Activated T-cell treated with anti-CD3 and anti-CD28 coated beads, Interleukin-2, amount 50 U/mL, for 24 hours (primary cell): ENCODE data around the gene CDC42.

Experiments used
- DNase-seq: peaks from one replicate; pipeline ENCODE4 v3.0.0-alpha.2; 2020
- H3K27ac Mint-ChIP-seq: 2 replicates; pipeline ENCODE4 v1.8.0; 2020; ENCODE audit warnings: mild to moderate bottlenecking, mixed read lengths
- H3K27me3 Mint-ChIP-seq: 2 replicates; pipeline ENCODE4 v1.8.0; 2020; ENCODE audit warnings: mixed read lengths
- H3K36me3 Mint-ChIP-seq: 2 replicates; pipeline ENCODE4 v1.8.0; 2020; ENCODE audit warnings: low read depth, mixed read lengths
- H3K4me1 Mint-ChIP-seq: 2 replicates; pipeline ENCODE4 v1.8.0; 2020; ENCODE audit warnings: low read depth, mixed read lengths
- H3K4me3 Mint-ChIP-seq: 2 replicates; pipeline ENCODE4 v1.8.0; 2020; ENCODE audit warnings: mild to moderate bottlenecking, moderate library complexity, mixed read lengths
- H3K9me3 Mint-ChIP-seq: 2 replicates; pipeline ENCODE4 v1.8.0; 2020; ENCODE audit warnings: mixed read lengths

The CDC42 gene

DNA sequence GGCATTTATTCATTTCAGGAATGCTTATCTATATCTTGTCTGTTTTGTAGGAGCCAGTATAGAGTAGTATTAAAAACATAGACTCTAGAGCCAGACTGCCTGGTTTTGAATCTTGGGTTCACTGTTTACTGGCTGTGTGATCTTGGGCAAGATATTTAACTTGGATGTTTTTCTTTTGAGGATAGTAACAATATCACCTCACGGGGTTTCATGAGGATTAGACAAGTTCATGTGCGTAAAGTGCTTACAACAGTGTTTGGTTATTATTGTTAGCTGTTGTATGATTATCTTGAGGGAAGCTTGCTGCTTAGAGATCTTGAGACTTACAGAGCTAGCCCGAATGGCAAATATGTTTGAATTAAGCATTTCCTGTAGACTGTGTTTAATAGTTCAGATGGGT is 50.2 kb downstream of the CDC42 start:
- Mint-ChIP-seq H3K36me3 (peaks cover 99% of the 10 kb centered on the region), H3K4me3 (no peak overlapping the region), H3K9me3 (peaks cover 5% of the 10 kb centered on the region), H3K27me3 (no peaks in the 10 kb centered on the region), H3K4me1 (peaks cover 82% of the 10 kb centered on the region), H3K27ac (peak overlapping the region; percentile 93)
- DNase-seq = no peak

DNA sequence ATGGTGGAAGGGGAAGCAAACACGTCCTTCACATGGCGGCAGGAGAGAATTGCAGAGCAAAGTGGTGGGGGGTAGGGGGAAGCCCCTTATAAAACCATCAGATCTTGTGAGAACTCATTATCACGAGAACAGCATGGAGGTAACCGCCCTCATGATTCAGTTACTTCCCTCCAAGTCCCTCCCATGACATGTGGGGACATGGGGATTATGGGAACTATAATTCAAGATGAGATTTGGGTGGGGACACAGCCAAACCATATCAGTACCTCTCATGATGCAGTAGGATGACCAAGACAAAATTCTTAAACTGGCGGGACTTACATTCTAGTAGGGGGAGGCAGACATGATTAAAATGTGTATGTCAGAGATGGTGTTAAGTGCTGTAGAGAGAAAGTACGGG is 51.6 kb downstream of the CDC42 start:
- peak overlapping the region; percentile 93 for H3K27ac Mint-ChIP-seq
- peaks cover 5% of the 10 kb centered on the region for H3K9me3 Mint-ChIP-seq
- H3K27me3 Mint-ChIP-seq = no peaks in the 10 kb centered on the region
- peaks cover 99% of the 10 kb centered on the region for H3K36me3 Mint-ChIP-seq
- H3K4me1 Mint-ChIP-seq = peaks cover 83% of the 10 kb centered on the region
- no peak overlapping the region for H3K4me3 Mint-ChIP-seq
- DNase-seq = no peak

DNA sequence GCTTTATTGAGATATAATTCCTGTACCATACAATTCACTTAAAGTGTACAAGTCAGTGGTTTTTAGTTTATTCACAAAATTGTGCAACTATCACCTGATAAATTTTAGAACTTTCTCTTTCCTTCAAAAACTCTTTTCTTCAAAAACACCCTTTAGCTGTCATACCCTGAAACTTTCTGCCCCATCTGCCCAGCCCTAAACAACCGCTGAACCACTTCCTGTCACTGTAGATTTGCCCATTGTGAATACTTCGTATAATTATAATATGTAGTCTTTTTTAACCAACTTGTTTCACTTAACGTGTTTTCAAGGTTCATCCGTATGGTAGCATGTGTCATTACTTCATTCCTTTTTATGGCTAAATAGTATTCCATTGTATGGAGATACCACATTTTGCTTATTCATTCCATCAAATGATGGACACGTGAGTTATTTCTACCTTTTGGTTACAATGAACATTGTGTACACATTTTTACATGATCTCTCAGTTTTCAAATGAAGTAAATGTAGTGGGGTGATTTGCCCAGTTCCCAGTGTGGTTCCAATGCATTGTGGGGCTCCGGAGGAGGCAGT is 52.4 kb downstream of the CDC42 start:
- Mint-ChIP-seq H3K4me3 (no peak overlapping the region), H3K9me3 (peaks cover 5% of the 10 kb centered on the region), H3K36me3 (peaks cover 99% of the 10 kb centered on the region), H3K4me1 (peaks cover 77% of the 10 kb centered on the region), H3K27ac (peak overlapping the region; percentile 93), H3K27me3 (no peaks in the 10 kb centered on the region)
- DNase-seq = no peak

DNA sequence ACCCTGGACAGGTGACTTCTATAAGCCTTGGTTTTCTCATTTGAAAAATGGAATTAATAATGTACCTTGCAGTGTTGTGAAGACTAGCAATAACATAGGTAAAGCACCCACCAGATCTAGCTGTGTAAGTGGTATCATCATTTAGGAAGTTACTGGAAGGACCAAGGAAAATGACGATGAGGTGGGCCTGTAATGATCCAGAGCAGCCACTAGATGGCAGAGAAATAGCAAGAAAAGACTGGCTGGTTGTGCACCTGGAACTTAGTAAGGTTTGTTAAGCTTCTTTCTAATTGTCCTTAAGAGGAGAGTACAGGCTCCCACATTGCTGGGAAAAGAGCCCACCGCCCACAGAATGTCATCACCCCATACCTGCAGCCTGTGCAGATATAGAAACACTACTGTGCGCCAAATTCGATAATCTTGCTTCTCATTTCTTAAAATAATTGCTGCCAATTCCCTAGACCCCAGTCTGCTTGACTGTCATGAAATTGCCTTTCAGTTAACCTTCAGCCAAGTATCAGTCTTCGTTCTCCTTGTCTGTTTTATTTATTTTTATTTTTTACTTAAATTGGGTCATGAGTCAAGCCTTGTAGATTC is 53.2 kb downstream of the CDC42 start:
- H3K36me3 Mint-ChIP-seq = peaks cover 95% of the 10 kb centered on the region

DNA sequence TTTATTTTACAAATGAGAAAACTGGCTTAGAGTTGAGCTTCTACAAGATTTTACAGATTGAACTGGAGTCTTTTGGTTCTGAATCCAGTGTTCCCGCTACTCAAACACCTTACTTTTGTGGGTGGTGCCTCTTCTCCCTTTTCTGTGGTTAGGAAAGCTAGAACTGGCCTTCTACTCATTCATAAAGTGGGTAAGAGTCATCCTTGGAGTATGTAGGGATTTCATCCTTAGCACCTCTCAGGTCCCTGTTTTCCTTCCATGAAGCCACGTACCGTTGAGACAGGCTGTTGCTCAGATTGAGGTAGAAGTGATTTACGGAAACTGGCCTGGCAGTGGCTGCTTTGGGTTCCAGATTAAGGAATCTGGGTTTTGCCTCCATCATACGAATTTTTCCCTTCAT is 54.6 kb downstream of the CDC42 start:
- Mint-ChIP-seq H3K27me3 (no peaks in the 10 kb centered on the region), H3K9me3 (peaks cover 5% of the 10 kb centered on the region), H3K36me3 (peaks cover 93% of the 10 kb centered on the region), H3K27ac (no peak overlapping the region), H3K4me1 (peaks cover 58% of the 10 kb centered on the region), H3K4me3 (no peak overlapping the region)
- no peak for DNase-seq

More for the DNA sequence above, 53.2 kb downstream of the CDC42 start:
- Mint-ChIP-seq H3K27ac (peak overlapping the region; percentile 93), H3K4me3 (no peak overlapping the region), H3K27me3 (no peaks in the 10 kb centered on the region), H3K4me1 (peaks cover 69% of the 10 kb centered on the region), H3K9me3 (peaks cover 5% of the 10 kb centered on the region)
- DNase-seq = no peak

DNA sequence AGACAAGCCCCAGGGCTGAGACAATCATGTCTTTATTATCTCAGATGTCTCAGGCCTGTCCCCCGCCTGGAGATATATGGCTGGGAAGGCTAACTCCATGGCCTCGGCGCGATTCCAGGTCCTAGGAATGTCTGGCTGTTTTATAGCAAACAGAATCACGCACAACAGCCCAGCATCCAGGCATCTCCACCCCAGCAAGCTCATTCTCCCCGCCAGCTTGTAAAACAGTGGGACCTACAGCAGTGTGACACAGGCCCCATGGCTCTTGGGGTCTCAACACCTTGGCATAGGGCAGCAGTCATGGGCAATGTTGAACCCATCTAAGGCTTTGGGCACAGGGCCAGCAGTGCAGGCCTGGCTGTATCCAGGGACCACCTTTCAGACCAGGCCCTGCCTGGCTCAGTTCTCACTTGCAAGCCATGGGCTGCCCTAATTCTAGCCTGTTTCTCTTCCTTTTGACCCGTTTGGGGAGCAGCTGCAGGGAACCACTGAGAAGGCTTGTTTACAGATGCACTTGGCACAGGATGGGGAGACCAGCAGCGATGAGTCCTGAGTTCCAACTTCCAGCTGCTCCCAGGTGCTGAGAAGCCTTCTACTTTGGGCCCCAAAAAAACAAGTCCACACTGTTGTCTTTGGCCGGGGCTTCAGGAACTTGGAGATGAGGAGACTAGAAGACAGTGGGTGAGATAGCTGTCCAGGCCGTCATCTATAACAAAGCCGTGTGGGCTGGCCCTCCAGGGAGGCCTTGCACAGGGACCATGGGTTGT is 56.0 kb downstream of the CDC42 start:
- no peak for DNase-seq
- H3K4me1 Mint-ChIP-seq = peaks cover 51% of the 10 kb centered on the region
- no peak overlapping the region for H3K4me3 Mint-ChIP-seq
- H3K9me3 Mint-ChIP-seq = peaks cover 5% of the 10 kb centered on the region
- peaks cover 93% of the 10 kb centered on the region for H3K36me3 Mint-ChIP-seq
- H3K27ac Mint-ChIP-seq = peak overlapping the region; percentile 76
- no peaks in the 10 kb centered on the region for H3K27me3 Mint-ChIP-seq

DNA sequence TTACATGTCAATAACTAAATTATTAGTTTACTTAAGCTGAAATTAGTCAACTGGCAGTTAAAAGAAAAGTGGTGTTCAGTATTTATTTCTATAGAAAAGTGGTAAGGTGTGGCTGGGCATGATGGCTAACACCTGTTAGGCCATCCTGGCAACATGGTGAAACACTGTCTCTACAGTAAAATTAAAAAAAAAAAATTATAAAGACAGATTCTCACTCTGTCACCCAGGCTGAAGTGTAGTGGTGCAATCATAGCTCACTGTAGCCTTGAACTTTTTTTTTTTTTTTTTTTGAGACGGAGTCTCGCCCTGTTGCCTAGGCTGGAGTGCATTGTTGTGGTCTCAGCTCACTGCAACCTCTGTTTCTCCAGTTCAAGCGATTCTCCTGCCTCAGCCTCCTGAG is 57.5 kb downstream of the CDC42 start:
- peak overlapping the region; percentile 76 for H3K27ac Mint-ChIP-seq
- H3K9me3 Mint-ChIP-seq = no peaks in the 10 kb centered on the region
- no peaks in the 10 kb centered on the region for H3K27me3 Mint-ChIP-seq
- no peak overlapping the region for H3K4me3 Mint-ChIP-seq
- peaks cover 87% of the 10 kb centered on the region for H3K36me3 Mint-ChIP-seq
- H3K4me1 Mint-ChIP-seq = peaks cover 39% of the 10 kb centered on the region
- no peak for DNase-seq

DNA sequence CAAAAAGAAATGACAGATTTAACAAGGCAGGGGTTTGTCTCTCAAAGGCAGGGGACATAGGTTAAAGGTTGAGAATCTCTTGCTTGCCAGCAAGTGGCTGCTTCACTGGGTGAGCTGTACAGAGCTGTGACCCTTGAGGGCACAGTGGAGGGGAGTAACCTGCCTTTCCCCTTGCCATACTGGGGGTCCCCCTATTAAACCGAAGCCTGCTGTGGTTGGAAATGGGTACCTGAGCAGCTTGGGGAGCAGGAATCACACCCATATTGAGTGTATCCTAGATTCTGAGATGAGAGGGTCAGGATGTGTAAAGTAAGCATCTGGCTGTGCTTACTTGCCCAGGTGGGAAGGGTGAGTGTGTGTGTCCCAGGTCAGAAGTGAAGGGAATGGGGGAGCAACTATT is 58.6 kb downstream of the CDC42 start:
- Mint-ChIP-seq H3K4me3 (no peak overlapping the region), H3K9me3 (no peaks in the 10 kb centered on the region), H3K36me3 (peaks cover 78% of the 10 kb centered on the region), H3K27ac (peak overlapping the region; percentile 35), H3K4me1 (peaks cover 29% of the 10 kb centered on the region), H3K27me3 (no peaks in the 10 kb centered on the region)
- DNase-seq = peak; percentile 17

DNA sequence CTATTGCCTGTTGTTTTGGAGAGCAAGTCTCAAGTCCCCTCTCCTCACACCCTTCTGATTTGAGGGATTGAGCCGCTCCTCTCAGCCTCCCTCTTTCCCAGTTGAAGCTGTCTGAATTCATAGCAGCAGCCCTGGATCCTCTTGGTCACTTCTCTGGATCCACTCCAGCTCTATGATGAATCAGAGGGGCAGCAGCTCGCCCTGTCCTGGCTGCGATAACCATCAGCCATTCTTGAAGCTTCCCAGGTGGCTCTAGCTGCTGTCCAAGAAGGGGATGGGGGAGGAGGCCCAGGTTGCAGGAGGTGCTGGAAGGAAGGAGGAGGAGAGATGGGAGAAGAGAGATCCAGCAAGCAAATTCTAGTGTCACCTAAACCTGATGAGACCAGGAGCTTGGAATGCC is 59.1 kb downstream of the CDC42 start:
- Mint-ChIP-seq H3K27me3 (no peaks in the 10 kb centered on the region), H3K36me3 (peaks cover 76% of the 10 kb centered on the region), H3K27ac (peak overlapping the region; percentile 35), H3K4me3 (no peak overlapping the region), H3K4me1 (peaks cover 24% of the 10 kb centered on the region), H3K9me3 (no peaks in the 10 kb centered on the region)
- no peak for DNase-seq

DNA sequence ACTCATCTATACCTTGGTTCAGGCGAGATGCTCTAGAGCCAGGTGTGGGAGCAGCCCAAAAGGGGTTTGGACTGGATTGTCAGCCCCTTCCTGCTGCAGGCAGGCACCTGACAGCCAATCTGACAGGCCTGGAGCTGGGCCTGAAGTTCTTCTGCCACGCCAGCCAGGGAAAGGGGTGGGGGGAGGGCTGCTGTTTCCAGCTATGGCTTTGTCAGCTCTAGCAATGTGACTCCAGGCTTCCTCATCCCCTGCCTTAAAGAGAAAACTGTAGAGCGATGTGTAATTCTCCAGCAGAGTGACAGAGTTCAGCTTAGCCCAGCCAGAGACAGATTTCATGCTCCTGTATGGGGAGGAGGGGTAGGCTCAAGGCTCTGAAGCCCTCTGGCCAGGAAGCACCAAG is 60.0 kb downstream of the CDC42 start:
- peaks cover 74% of the 10 kb centered on the region for H3K36me3 Mint-ChIP-seq
- peaks cover 21% of the 10 kb centered on the region for H3K4me1 Mint-ChIP-seq
- no peaks in the 10 kb centered on the region for H3K27me3 Mint-ChIP-seq
- DNase-seq = peak; percentile 23
- no peaks in the 10 kb centered on the region for H3K9me3 Mint-ChIP-seq
- peak overlapping the region; percentile 72 for H3K27ac Mint-ChIP-seq
- no peak overlapping the region for H3K4me3 Mint-ChIP-seq

DNA sequence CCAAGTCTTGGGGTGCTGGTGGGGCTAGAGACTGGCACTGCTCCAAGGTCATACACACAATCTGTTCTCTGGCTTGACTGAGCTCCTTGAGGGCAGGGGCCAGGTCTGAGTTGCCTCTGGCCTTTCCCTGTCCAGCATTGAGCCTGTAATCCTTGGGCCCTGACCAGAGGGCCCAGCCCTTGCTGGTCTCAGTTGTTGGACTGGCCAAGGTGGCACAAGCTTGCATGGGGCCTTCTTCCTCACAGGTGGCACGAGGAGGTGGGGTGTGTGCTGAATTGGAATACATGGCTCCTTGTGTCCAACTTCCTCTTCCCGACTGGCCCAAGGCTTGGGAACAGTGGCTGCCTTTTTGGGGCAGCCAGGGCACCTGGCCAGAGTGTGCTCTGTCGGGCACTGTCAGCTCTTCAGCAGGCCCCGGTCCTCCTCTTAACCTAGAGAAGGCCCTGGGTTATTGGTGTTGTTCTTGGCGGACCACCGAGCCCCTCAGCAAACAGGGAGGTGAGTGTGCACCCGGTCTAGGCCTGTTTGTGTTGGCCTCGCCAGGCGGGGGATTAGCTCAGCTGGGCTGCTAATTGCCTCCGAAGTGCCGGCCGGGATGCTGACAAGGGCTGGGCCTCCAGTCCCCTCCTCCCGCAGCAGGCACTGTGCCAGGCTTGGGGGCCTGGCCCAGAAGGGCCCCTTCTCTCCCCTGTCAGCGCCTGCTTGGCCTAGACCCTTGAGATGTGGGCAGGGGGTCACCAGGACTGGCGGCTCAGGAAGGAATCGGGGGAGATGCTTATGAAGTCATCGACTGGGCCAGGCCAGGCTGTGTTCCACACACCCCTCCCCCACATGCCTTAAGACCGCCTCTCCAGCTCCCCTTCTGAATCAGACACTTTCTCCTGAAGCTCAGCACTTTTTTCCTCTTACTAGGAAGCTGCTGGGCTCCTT is 61.8 kb downstream of the CDC42 start:
- no peaks in the 10 kb centered on the region for H3K27me3 Mint-ChIP-seq
- H3K4me3 Mint-ChIP-seq = no peak overlapping the region
- no peaks in the 10 kb centered on the region for H3K9me3 Mint-ChIP-seq
- H3K27ac Mint-ChIP-seq = peak overlapping the region; percentile 71
- DNase-seq = peak; percentile 27
- H3K4me1 Mint-ChIP-seq = peaks cover 18% of the 10 kb centered on the region
- peaks cover 71% of the 10 kb centered on the region for H3K36me3 Mint-ChIP-seq

DNA sequence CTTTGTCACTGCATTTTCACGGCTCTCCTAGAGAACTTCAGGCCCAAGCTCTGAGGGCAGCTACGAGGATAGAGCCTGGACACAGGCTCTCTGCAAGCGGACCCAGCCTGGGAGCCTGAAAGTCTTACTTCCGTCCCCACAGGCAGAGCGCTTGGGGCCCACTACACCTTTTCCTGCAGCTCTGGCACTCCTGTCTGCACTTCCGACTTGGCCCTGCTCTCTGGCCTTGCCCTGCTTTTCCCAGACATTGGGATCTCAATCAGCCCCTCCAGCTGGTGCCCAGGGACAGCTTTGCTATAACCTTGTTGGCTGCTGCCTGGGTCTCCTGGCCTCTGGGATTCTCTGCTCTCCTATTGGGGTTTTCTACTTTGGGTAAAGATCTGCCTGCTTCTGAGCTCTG is 62.8 kb downstream of the CDC42 start:
- no peaks in the 10 kb centered on the region for H3K27me3 Mint-ChIP-seq
- peaks cover 74% of the 10 kb centered on the region for H3K36me3 Mint-ChIP-seq
- no peak overlapping the region for H3K4me3 Mint-ChIP-seq
- peaks cover 18% of the 10 kb centered on the region for H3K4me1 Mint-ChIP-seq
- H3K9me3 Mint-ChIP-seq = no peaks in the 10 kb centered on the region
- DNase-seq = peak; percentile 20
- peak overlapping the region; percentile 35 for H3K27ac Mint-ChIP-seq

DNA sequence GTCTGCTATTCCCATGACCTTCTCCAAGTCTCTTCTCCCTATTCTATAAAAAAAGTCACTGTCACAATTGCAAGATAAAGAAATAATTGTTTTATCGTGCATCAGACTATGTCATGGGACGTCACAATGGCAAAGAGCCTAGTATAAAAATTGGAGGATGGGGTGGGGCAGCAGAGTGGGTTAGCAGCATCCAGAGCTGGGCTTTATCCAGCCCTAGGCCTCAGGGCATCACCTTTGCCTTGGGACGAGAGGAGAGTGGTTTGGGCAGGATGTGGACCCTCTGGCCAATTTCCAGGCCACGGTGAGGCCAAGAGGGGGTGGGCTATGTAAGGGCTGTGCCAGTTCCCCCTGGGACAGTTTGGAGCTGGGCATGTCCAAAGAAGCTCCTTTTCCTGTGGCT is 64.7 kb downstream of the CDC42 start:
- peak overlapping the region; percentile 76 for H3K27ac Mint-ChIP-seq
- no peaks in the 10 kb centered on the region for H3K27me3 Mint-ChIP-seq
- peaks cover 67% of the 10 kb centered on the region for H3K36me3 Mint-ChIP-seq
- no peak overlapping the region for H3K4me3 Mint-ChIP-seq
- H3K4me1 Mint-ChIP-seq = peaks cover 18% of the 10 kb centered on the region
- DNase-seq = peak; percentile 20
- H3K9me3 Mint-ChIP-seq = no peaks in the 10 kb centered on the region

DNA sequence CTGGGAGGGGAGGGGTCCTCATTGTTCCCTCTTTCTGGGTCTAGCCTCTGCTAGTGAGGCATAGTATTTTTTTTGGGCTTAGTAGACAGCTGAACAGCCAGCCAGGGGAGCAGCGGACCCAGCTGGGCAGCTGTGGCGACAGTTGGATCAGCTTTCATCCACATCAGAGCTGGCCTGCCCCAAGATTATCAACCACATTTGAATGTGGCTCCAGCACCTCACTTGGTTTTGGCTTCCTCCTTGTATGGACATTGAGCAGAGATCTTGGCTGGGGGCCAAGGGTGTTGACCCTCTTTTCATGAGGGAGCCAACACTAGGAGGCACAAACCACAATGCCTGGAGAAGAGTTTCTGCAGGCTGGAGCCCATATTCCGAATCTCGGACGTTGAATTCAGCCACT is 65.3 kb downstream of the CDC42 start:
- DNase-seq = no peak
- H3K4me3 Mint-ChIP-seq = no peak overlapping the region
- H3K4me1 Mint-ChIP-seq = peaks cover 17% of the 10 kb centered on the region
- peak overlapping the region; percentile 76 for H3K27ac Mint-ChIP-seq
- H3K9me3 Mint-ChIP-seq = no peaks in the 10 kb centered on the region
- H3K36me3 Mint-ChIP-seq = peaks cover 61% of the 10 kb centered on the region
- no peaks in the 10 kb centered on the region for H3K27me3 Mint-ChIP-seq
